IMR-90 (cell line): ENCODE results near the gene NFYC.

ENCODE experiments used
- RAD21 ChIP-seq: IDR thresholded peaks from 2 replicates; pipeline ENCODE4 v1.6.1; 2012; ENCODE audit warnings: low read length, improper control_type of control experiment
- TF ChIP-seq, protein P1 (sequence below): conservative IDR thresholded peaks from 2 replicates; pipeline ENCODE4 v1.5.1; 2012; ENCODE audit warnings: mild to moderate bottlenecking, low read depth, low read length, improper control_type of control experiment

DNA sequence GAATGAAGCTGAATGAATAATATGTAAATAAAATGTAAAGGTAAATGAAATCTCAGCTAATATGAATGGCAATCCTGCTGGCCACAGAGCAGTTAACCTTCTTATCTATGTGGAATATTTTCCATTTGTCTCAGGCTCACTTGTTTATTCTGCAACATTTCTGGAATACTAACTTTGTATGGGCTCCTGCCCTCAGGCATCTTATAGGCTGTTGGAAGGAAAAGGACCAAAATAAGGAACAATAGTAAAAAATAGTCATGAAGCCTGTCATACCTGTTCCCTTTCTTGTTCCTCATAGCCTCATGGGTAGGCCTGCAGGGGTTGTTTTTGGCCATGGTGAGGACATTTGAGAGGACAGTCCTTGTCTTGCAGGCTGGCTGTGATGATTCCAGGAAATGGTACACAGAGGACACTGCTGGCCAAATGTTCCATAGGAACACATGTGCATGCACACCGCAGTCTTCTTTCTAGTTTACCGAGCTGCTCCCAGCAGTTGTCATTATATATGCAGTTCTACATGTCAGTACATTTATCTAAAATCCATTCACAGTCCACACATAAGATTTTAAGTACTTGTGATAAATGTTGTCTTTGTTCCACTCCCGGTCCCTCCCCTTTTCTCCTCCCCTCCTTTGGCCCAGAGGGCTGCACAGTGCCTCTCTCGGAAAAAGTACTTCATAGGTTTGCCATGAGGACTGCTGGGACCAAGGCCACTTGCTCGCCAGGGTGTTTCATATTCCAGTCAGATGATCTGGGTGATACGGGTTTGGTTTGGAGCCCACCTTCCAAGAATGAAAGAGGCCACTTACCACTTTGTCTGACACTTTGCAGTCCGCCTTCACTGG lies 76.9 kb downstream of the NFYC start:
- no peak for TF ChIP-seq RAD21
- TF ChIP-seq, protein P1, sequence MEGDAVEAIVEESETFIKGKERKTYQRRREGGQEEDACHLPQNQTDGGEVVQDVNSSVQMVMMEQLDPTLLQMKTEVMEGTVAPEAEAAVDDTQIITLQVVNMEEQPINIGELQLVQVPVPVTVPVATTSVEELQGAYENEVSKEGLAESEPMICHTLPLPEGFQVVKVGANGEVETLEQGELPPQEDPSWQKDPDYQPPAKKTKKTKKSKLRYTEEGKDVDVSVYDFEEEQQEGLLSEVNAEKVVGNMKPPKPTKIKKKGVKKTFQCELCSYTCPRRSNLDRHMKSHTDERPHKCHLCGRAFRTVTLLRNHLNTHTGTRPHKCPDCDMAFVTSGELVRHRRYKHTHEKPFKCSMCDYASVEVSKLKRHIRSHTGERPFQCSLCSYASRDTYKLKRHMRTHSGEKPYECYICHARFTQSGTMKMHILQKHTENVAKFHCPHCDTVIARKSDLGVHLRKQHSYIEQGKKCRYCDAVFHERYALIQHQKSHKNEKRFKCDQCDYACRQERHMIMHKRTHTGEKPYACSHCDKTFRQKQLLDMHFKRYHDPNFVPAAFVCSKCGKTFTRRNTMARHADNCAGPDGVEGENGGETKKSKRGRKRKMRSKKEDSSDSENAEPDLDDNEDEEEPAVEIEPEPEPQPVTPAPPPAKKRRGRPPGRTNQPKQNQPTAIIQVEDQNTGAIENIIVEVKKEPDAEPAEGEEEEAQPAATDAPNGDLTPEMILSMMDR: no peak
